AG10803 (cell line): ENCODE measurements around the gene DPEP1.

Experiments
- DNase-seq: peaks from one replicate; pipeline ENCODE4 v3.0.0; 2010; ENCODE audit warnings: low read depth
- H3K4me3 ChIP-seq: 2 replicates; pipeline ENCODE4 v1.5.1; 2011; ENCODE audit warnings: mild to moderate bottlenecking, low read length, control low read depth
- CTCF ChIP-seq: conservative IDR thresholded peaks from 2 replicates; pipeline ENCODE4 v1.5.1; 2011; ENCODE audit warnings: mild to moderate bottlenecking, low read length, control low read depth, inconsistent platforms

DPEP1 gene

GRCh38 chr16:89588413-89589109 lies 24.9 kb upstream of the DPEP1 start:
- TF ChIP-seq CTCF: no peak
- no peak overlapping the region for H3K4me3 ChIP-seq
- DNase-seq: no peak

DNA sequence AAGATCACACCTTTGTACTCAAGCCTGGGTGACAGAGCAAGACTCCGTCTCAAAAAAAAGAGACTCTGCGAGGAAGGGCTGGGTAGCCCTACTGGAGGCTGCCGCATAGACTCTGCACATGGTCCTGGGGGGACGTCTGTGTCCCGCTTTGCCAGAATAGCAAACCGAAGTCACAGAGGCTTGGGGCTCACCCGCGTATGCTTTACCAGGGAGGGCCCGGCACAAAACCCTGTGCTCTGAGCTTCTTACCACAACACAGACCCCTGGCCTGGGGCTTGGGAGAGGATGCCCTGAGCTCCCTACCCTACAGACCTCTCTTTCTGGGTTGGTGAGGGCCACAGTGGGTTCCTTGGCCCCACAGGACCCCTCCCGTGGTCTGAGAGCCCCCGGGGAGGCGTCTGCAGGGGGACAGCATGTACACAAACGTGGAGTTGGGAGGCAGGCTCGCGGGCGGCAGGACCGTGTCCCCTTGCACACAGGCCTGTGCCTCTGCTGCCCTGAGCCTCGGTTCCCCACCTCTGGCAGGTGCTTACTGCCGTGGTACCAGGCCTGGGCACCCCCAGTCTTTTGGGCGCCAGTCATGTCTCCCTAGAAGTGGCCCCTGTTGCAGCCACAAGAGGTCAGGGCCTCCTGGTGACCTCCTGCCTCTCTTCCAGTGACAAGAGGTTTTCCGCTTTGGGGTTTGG lies 24.1 kb upstream of the DPEP1 start:
- DNase-seq: no peak
- TF ChIP-seq CTCF: no peak
- H3K4me3 ChIP-seq: no peak overlapping the region

DNA sequence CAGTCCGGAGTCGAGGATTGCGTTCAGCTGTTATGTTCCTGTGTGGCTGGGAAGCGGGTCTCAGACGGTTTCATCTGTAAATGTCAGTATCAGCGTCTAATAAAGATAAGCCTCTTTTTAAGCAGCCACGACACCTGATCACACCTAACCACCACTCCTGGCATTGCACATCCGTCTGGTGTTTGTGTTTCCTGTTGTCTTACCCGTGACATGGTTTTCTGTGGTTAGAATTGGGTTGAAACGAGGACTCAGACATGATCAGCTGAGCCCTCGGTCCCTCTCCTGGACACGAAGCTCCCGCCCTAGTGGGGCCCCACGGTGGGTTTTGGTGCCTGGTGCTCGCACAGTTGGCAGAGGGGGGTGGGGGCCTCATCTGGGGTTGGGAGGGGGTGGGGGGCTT lies 19.6 kb upstream of the DPEP1 start:
- TF ChIP-seq CTCF: no peak
- no peak overlapping the region for H3K4me3 ChIP-seq
- no peak for DNase-seq

DNA sequence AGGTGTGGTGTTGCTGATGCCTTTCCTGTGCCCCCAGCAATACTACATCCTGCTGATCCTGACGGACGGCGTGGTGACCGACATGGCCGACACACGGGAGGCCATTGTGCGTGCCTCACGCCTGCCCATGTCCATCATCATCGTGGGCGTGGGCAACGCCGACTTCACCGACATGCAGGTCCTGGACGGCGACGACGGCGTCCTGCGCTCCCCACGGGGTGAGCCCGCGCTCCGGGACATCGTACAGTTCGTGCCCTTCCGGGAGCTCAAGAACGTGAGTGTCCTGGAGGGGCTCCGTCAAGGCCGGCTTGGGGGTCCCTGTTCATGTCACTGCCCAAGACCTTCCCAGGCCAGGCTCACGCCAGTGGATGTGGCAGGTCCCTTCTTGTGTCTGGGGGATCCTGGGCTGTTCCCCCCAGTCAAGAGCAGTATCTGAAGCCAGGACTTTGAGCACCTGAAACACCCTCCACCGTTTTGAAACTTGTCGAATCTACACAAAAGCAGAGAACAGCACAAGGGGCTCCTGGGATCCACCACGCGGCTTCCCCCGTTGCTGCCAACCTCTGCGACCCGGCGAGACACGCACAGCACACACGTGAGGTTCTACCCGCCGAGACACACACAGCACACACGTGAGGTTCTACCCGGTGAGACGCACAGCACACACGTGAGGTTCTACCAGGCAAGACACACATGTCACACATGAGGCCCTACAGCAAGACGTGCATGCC lies 17.9 kb upstream of the DPEP1 start:
- no peak for TF ChIP-seq CTCF
- no peak for DNase-seq
- H3K4me3 ChIP-seq: no peak overlapping the region

DNA sequence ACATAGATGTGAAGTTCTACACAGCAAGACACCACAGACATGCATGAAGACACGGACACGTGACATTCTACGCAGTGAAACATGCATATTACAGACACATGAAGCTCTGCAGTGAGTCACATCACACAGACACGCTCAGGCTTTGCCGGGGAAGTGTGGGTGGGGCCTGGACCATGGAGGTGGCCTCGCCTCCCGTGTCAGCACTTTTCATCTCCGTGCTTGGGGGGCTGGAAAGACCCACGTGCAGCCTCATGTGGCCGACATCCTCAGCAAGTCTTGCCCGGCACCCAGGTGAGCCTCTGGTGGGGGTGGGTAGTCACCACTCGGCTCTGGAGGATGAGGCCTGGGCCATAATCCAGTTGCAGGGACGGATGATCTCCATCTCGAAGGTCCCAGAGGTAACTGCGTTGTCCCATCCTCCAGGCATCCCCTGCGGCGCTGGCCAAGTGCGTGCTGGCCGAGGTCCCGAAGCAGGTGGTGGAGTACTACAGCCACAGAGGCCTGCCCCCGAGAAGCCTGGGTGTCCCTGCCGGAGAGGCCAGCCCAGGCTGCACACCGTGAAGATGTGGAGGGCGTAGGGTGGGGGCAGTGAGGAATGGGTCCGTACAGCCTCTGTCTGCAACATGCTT lies 17.3 kb upstream of the DPEP1 start:
- DNase-seq: no peak
- no peak for TF ChIP-seq CTCF
- no peak overlapping the region for H3K4me3 ChIP-seq

GRCh38 chr16:89596957-89597649 lies 16.3 kb upstream of the DPEP1 start:
- H3K4me3 ChIP-seq: no peak overlapping the region
- DNase-seq: no peak
- TF ChIP-seq CTCF: no peak
